WTC11 (cell line): ENCODE results near the gene ATL2. TPM values are rescaled to one million over a fixed set of nuclear protein-coding genes. Genes with fewer than 3 reads are reported as not detected.

Experiments used
- ATAC-seq: fragments of 200-7000 bp; cut with Tn5 transposase; 2 replicates; pipeline ENCODE4 v1.10.0; 2021; ENCODE audit warnings: mild to moderate bottlenecking, moderate library complexity
- CTCF ChIA-PET: fragments of 300-600 bp; sonication (Branson Sonifier 250); formaldehyde crosslinking; loops from one replicate; lab custom pipeline; 2021; ENCODE audit warnings: antibody characterized with exemption; lab: Charles Lee
- POLR2A ChIA-PET: fragments of 350-600 bp; sonication (Branson Sonifier 250); formaldehyde crosslinking; loops from one replicate; lab custom pipeline; 2021; ENCODE audit warnings: antibody characterized with exemption; lab: Charles Lee
- DNase-seq: peaks from one replicate; pipeline ENCODE4 v3.0.0; 2021; ENCODE audit warnings: low spot score
- H3K27ac Mint-ChIP-seq: 2 replicates; pipeline ENCODE4 v1.8.0; 2021; ENCODE audit warnings: mixed read lengths
- H3K27me3 Mint-ChIP-seq: 2 replicates; pipeline ENCODE4 v1.8.0; 2021; ENCODE audit warnings: low read depth, mild to moderate bottlenecking, moderate library complexity, mixed read lengths
- H3K36me3 Mint-ChIP-seq: 2 replicates; pipeline ENCODE4 v1.8.0; 2021; ENCODE audit warnings: mixed read lengths
- H3K4me1 Mint-ChIP-seq: 2 replicates; pipeline ENCODE4 v1.8.0; 2022; ENCODE audit warnings: mixed read lengths
- H3K4me3 Mint-ChIP-seq: 2 replicates; pipeline ENCODE4 v1.8.0; 2021; ENCODE audit warnings: mild to moderate bottlenecking, moderate library complexity, mixed read lengths
- H3K9me3 Mint-ChIP-seq: 2 replicates; pipeline ENCODE4 v1.8.0; 2021; ENCODE audit warnings: mixed read lengths
- CBFB ChIP-seq: sonication (generic); formaldehyde crosslinking; IDR thresholded peaks from 2 replicates; pipeline ENCODE4 v1.8.1; 2022; ENCODE audit warnings: mild to moderate bottlenecking, low read depth, missing genetic modification reagents
- ELF4 ChIP-seq: sonication (generic); formaldehyde crosslinking; IDR thresholded peaks from 2 replicates; pipeline ENCODE4 v1.8.1; 2022; ENCODE audit warnings: low read depth, mild to moderate bottlenecking, moderate library complexity, missing genetic modification reagents
- EMX1 ChIP-seq: fragments of 250-450 bp; sonication (Bioruptor Pico); IDR thresholded peaks from 2 replicates; pipeline ENCODE4 v1.8.0; 2021; ENCODE audit warnings: mild to moderate bottlenecking
- KAT7 ChIP-seq: sonication (generic); formaldehyde crosslinking; IDR thresholded peaks from 2 replicates; pipeline ENCODE4 v1.8.1; 2023; ENCODE audit warnings: missing genetic modification reagents, mild to moderate bottlenecking, borderline replicate concordance
- NR1H2 ChIP-seq: sonication (generic); formaldehyde crosslinking; IDR thresholded peaks from 2 replicates; pipeline ENCODE4 v1.9.0; 2021; ENCODE audit warnings: mild to moderate bottlenecking, moderate library complexity, missing genetic modification reagents
- NR3C1 ChIP-seq: sonication (generic); formaldehyde crosslinking; conservative IDR thresholded peaks from 2 replicates; pipeline ENCODE4 v1.8.1; 2023; ENCODE audit warnings: low read depth, mild to moderate bottlenecking, missing genetic modification reagents
- ZNF416 ChIP-seq: fragments of 250-450 bp; sonication (Bioruptor Pico); IDR thresholded peaks from 2 replicates; pipeline ENCODE4 v1.9.0; 2021; ENCODE audit warnings: mild to moderate bottlenecking, inconsistent platforms
- total RNA-seq: library from RNA; stranded (reverse); gene quantifications from 3 replicates; pipeline ENCODE4 v1.2.3, GENCODE V29; 2021
- TF ChIP-seq, protein P1 (sequence below): sonication (generic); formaldehyde crosslinking; IDR thresholded peaks from 2 replicates; pipeline ENCODE4 v1.8.0; 2023; ENCODE audit warnings: missing genetic modification reagents, mild to moderate bottlenecking, borderline replicate concordance
- TF ChIP-seq, protein P2 (sequence below): sonication (generic); formaldehyde crosslinking; IDR thresholded peaks from 2 replicates; pipeline ENCODE4 v1.8.1; 2022; ENCODE audit warnings: mild to moderate bottlenecking, moderate library complexity, missing genetic modification reagents
- TF ChIP-seq, protein P3 (sequence below): fragments of 250-450 bp; sonication (Bioruptor Pico); IDR thresholded peaks from 2 replicates; pipeline ENCODE4 v1.9.0; 2021; ENCODE audit warnings: mild to moderate bottlenecking
- TF ChIP-seq, protein P4 (sequence below): sonication (generic); formaldehyde crosslinking; IDR thresholded peaks from 2 replicates; pipeline ENCODE4 v1.8.0; 2022; ENCODE audit warnings: mild to moderate bottlenecking, missing genetic modification reagents
- TF ChIP-seq, protein P5 (sequence below): sonication (generic); formaldehyde crosslinking; IDR thresholded peaks from 2 replicates; pipeline ENCODE4 v1.8.0; 2022; ENCODE audit warnings: missing genetic modification reagents
- TF ChIP-seq, protein P6 (sequence below): sonication (generic); formaldehyde crosslinking; IDR thresholded peaks from 2 replicates; pipeline ENCODE4 v1.8.0; 2023; ENCODE audit warnings: mild to moderate bottlenecking, missing genetic modification reagents
- TF ChIP-seq, protein P7 (sequence below): sonication (generic); formaldehyde crosslinking; conservative IDR thresholded peaks from 2 replicates; pipeline ENCODE4 v1.8.1; 2022; ENCODE audit warnings: mild to moderate bottlenecking, missing genetic modification reagents
- TF ChIP-seq, protein P8 (sequence below): sonication (generic); formaldehyde crosslinking; IDR thresholded peaks from 2 replicates; pipeline ENCODE4 v1.8.1; 2022; ENCODE audit warnings: missing genetic modification reagents, borderline replicate concordance
- TF ChIP-seq, protein P9 (sequence below): sonication (generic); formaldehyde crosslinking; IDR thresholded peaks from 2 replicates; pipeline ENCODE4 v1.8.0; 2023; ENCODE audit warnings: missing genetic modification reagents

ATL2 gene
- total RNA-seq, 1 experiment from 2014 or later, result 90.5 TPM

DNA sequence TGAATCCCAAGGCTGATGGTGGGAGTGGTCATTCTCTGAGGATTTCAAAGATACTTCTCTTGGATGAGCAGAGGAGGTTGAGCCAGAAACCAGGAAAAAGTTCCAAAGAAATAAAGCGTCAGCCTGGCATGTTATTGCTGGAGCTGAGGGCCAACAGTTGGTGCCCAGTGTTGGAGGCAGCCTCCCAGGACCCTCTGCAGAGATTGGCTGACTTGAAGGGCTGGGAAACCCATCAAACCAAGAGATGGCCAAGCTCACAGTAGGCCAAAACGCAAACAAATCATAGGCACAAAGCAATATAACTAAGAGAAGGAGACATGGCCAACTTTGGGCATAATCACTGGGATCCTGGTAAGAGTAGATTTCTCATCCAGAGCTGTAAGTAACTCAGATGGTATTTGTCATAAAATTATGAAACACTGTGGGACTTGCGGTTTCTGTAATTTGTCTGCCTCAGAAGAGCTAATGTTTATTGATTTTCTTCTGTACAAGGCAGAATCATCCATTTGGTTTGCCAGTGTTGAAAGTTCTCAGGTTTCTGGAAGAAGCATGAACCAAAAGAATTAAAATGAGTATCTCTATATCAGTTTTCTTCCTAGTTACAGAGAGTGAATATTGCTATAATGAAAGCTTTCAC, 108.3 kb downstream of the ATL2 start:
- Mint-ChIP-seq H3K4me3 (no peak overlapping the region), H3K36me3 (no peaks in the 10 kb centered on the region), H3K4me1 (peaks cover 13% of the 10 kb centered on the region), H3K9me3 (peaks cover 9% of the 10 kb centered on the region; the same call in 1 of the 2 replicates), H3K27me3 (peaks cover 5% of the 10 kb centered on the region; the same call in 1 of the 2 replicates), H3K27ac (no peak overlapping the region)
- POLR2A ChIA-PET, result no interaction called here
- no peak for ATAC-seq
- DNase-seq, result no peak
- CTCF ChIA-PET, result no interaction called here
- TF ChIP-seq, protein P1, sequence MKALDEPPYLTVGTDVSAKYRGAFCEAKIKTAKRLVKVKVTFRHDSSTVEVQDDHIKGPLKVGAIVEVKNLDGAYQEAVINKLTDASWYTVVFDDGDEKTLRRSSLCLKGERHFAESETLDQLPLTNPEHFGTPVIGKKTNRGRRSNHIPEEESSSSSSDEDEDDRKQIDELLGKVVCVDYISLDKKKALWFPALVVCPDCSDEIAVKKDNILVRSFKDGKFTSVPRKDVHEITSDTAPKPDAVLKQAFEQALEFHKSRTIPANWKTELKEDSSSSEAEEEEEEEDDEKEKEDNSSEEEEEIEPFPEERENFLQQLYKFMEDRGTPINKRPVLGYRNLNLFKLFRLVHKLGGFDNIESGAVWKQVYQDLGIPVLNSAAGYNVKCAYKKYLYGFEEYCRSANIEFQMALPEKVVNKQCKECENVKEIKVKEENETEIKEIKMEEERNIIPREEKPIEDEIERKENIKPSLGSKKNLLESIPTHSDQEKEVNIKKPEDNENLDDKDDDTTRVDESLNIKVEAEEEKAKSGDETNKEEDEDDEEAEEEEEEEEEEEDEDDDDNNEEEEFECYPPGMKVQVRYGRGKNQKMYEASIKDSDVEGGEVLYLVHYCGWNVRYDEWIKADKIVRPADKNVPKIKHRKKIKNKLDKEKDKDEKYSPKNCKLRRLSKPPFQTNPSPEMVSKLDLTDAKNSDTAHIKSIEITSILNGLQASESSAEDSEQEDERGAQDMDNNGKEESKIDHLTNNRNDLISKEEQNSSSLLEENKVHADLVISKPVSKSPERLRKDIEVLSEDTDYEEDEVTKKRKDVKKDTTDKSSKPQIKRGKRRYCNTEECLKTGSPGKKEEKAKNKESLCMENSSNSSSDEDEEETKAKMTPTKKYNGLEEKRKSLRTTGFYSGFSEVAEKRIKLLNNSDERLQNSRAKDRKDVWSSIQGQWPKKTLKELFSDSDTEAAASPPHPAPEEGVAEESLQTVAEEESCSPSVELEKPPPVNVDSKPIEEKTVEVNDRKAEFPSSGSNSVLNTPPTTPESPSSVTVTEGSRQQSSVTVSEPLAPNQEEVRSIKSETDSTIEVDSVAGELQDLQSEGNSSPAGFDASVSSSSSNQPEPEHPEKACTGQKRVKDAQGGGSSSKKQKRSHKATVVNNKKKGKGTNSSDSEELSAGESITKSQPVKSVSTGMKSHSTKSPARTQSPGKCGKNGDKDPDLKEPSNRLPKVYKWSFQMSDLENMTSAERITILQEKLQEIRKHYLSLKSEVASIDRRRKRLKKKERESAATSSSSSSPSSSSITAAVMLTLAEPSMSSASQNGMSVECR (CRISPR knock-in tag), result no peak
- TF ChIP-seq, protein P2, sequence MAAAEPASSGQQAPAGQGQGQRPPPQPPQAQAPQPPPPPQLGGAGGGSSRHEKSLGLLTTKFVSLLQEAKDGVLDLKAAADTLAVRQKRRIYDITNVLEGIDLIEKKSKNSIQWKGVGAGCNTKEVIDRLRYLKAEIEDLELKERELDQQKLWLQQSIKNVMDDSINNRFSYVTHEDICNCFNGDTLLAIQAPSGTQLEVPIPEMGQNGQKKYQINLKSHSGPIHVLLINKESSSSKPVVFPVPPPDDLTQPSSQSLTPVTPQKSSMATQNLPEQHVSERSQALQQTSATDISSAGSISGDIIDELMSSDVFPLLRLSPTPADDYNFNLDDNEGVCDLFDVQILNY (CRISPR knock-in tag), result no peak
- TF ChIP-seq, protein P3, sequence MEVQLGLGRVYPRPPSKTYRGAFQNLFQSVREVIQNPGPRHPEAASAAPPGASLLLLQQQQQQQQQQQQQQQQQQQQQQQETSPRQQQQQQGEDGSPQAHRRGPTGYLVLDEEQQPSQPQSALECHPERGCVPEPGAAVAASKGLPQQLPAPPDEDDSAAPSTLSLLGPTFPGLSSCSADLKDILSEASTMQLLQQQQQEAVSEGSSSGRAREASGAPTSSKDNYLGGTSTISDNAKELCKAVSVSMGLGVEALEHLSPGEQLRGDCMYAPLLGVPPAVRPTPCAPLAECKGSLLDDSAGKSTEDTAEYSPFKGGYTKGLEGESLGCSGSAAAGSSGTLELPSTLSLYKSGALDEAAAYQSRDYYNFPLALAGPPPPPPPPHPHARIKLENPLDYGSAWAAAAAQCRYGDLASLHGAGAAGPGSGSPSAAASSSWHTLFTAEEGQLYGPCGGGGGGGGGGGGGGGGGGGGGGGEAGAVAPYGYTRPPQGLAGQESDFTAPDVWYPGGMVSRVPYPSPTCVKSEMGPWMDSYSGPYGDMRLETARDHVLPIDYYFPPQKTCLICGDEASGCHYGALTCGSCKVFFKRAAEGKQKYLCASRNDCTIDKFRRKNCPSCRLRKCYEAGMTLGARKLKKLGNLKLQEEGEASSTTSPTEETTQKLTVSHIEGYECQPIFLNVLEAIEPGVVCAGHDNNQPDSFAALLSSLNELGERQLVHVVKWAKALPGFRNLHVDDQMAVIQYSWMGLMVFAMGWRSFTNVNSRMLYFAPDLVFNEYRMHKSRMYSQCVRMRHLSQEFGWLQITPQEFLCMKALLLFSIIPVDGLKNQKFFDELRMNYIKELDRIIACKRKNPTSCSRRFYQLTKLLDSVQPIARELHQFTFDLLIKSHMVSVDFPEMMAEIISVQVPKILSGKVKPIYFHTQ, result no peak
- TF ChIP-seq, protein P4, sequence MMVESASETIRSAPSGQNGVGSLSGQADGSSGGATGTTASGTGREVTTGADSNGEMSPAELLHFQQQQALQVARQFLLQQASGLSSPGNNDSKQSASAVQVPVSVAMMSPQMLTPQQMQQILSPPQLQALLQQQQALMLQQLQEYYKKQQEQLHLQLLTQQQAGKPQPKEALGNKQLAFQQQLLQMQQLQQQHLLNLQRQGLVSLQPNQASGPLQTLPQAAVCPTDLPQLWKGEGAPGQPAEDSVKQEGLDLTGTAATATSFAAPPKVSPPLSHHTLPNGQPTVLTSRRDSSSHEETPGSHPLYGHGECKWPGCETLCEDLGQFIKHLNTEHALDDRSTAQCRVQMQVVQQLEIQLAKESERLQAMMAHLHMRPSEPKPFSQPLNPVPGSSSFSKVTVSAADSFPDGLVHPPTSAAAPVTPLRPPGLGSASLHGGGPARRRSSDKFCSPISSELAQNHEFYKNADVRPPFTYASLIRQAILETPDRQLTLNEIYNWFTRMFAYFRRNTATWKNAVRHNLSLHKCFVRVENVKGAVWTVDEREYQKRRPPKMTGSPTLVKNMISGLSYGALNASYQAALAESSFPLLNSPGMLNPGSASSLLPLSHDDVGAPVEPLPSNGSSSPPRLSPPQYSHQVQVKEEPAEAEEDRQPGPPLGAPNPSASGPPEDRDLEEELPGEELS (CRISPR knock-in tag), result no peak
- no peak for TF ChIP-seq CBFB
- TF ChIP-seq ELF4 (CRISPR knock-in tag), result no peak
- TF ChIP-seq EMX1 (CRISPR knock-in tag), result no peak
- TF ChIP-seq KAT7, result no peak
- TF ChIP-seq, protein P5, sequence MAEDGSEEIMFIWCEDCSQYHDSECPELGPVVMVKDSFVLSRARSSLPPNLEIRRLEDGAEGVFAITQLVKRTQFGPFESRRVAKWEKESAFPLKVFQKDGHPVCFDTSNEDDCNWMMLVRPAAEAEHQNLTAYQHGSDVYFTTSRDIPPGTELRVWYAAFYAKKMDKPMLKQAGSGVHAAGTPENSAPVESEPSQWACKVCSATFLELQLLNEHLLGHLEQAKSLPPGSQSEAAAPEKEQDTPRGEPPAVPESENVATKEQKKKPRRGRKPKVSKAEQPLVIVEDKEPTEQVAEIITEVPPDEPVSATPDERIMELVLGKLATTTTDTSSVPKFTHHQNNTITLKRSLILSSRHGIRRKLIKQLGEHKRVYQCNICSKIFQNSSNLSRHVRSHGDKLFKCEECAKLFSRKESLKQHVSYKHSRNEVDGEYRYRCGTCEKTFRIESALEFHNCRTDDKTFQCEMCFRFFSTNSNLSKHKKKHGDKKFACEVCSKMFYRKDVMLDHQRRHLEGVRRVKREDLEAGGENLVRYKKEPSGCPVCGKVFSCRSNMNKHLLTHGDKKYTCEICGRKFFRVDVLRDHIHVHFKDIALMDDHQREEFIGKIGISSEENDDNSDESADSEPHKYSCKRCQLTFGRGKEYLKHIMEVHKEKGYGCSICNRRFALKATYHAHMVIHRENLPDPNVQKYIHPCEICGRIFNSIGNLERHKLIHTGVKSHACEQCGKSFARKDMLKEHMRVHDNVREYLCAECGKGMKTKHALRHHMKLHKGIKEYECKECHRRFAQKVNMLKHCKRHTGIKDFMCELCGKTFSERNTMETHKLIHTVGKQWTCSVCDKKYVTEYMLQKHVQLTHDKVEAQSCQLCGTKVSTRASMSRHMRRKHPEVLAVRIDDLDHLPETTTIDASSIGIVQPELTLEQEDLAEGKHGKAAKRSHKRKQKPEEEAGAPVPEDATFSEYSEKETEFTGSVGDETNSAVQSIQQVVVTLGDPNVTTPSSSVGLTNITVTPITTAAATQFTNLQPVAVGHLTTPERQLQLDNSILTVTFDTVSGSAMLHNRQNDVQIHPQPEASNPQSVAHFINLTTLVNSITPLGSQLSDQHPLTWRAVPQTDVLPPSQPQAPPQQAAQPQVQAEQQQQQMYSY (CRISPR knock-in tag), result no peak
- TF ChIP-seq, protein P6, sequence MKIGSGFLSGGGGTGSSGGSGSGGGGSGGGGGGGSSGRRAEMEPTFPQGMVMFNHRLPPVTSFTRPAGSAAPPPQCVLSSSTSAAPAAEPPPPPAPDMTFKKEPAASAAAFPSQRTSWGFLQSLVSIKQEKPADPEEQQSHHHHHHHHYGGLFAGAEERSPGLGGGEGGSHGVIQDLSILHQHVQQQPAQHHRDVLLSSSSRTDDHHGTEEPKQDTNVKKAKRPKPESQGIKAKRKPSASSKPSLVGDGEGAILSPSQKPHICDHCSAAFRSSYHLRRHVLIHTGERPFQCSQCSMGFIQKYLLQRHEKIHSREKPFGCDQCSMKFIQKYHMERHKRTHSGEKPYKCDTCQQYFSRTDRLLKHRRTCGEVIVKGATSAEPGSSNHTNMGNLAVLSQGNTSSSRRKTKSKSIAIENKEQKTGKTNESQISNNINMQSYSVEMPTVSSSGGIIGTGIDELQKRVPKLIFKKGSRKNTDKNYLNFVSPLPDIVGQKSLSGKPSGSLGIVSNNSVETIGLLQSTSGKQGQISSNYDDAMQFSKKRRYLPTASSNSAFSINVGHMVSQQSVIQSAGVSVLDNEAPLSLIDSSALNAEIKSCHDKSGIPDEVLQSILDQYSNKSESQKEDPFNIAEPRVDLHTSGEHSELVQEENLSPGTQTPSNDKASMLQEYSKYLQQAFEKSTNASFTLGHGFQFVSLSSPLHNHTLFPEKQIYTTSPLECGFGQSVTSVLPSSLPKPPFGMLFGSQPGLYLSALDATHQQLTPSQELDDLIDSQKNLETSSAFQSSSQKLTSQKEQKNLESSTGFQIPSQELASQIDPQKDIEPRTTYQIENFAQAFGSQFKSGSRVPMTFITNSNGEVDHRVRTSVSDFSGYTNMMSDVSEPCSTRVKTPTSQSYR (CRISPR knock-in tag), result no peak
- TF ChIP-seq NR1H2 (CRISPR knock-in tag), result no peak
- no peak for TF ChIP-seq NR3C1
- TF ChIP-seq, protein P7, sequence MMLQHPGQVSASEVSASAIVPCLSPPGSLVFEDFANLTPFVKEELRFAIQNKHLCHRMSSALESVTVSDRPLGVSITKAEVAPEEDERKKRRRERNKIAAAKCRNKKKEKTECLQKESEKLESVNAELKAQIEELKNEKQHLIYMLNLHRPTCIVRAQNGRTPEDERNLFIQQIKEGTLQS (CRISPR knock-in tag), result no peak
- TF ChIP-seq ZNF416 (CRISPR knock-in tag), result no peak
- TF ChIP-seq, protein P8, sequence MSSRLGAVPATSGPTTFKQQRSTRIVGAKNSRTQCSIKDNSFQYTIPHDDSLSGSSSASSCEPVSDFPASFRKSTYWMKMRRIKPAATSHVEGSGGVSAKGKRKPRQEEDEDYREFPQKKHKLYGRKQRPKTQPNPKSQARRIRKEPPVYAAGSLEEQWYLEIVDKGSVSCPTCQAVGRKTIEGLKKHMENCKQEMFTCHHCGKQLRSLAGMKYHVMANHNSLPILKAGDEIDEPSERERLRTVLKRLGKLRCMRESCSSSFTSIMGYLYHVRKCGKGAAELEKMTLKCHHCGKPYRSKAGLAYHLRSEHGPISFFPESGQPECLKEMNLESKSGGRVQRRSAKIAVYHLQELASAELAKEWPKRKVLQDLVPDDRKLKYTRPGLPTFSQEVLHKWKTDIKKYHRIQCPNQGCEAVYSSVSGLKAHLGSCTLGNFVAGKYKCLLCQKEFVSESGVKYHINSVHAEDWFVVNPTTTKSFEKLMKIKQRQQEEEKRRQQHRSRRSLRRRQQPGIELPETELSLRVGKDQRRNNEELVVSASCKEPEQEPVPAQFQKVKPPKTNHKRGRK, result no peak
- TF ChIP-seq, protein P9, sequence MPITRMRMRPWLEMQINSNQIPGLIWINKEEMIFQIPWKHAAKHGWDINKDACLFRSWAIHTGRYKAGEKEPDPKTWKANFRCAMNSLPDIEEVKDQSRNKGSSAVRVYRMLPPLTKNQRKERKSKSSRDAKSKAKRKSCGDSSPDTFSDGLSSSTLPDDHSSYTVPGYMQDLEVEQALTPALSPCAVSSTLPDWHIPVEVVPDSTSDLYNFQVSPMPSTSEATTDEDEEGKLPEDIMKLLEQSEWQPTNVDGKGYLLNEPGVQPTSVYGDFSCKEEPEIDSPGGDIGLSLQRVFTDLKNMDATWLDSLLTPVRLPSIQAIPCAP, result no peak
